ENCODE results near the gene PPFIA1.

Gene PPFIA1

GRCh38 chr11:70415642-70416395 is 145.3 kb downstream of the PPFIA1 start:
- H3K27me3 Mint-ChIP-seq = peaks cover 56% of the 10 kb centered on the region

GRCh38 chr11:70416881-70417280 is 146.4 kb downstream of the PPFIA1 start:
- no peak overlapping the region for H3K4me3 Mint-ChIP-seq
- CTCF ChIA-PET = no interaction called here
- no peaks in the 10 kb centered on the region for H3K9me3 Mint-ChIP-seq
- H3K4me1 Mint-ChIP-seq = no peaks in the 10 kb centered on the region
- no peak for DNase-seq
- H3K27me3 Mint-ChIP-seq = peaks cover 57% of the 10 kb centered on the region
- no peaks in the 10 kb centered on the region for H3K36me3 Mint-ChIP-seq
- H3K27ac Mint-ChIP-seq = no peak overlapping the region

More at GRCh38 chr11:70415642-70416395, 145.3 kb downstream of the PPFIA1 start:
- no peaks in the 10 kb centered on the region for H3K9me3 Mint-ChIP-seq
- no peaks in the 10 kb centered on the region for H3K36me3 Mint-ChIP-seq
- H3K27ac Mint-ChIP-seq = no peak overlapping the region
- no peak for DNase-seq
- no peak overlapping the region for H3K4me3 Mint-ChIP-seq
- no peaks in the 10 kb centered on the region for H3K4me1 Mint-ChIP-seq
- CTCF ChIA-PET = interaction anchor here (0.6 kb wide), 1 partner anchor 193 kb away, joined by 3 read pairs; no protein-coding TSS in a partner anchor

DNA sequence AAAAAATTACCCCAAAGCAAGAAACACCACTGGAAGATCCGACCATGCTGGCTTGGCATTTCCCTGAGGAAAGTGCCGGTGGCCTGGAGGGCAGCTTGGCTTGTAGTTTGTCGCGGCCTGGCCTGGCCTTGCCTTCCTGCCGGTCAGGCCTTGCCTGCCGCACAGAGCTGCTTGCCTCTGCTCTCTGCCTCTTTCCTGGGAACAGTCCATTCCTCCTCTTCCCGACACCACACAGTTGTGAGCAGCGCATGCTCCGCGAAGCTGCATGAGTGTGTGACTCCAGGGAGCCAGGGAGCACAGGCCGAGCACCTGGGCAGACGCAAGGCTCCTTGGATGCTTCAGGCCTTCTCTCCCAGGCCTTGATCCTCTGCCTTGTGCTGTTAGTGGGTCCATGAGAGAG is 147.6 kb downstream of the PPFIA1 start:
- no peaks in the 10 kb centered on the region for H3K36me3 Mint-ChIP-seq
- H3K9me3 Mint-ChIP-seq = no peaks in the 10 kb centered on the region
- peaks cover 50% of the 10 kb centered on the region for H3K27me3 Mint-ChIP-seq
- DNase-seq = no peak
- CTCF ChIA-PET = no interaction called here
- no peaks in the 10 kb centered on the region for H3K4me1 Mint-ChIP-seq
- no peak overlapping the region for H3K27ac Mint-ChIP-seq
- no peak overlapping the region for H3K4me3 Mint-ChIP-seq

- H3K27me3 Mint-ChIP-seq = peaks cover 39% of the 10 kb centered on the region
- no peaks in the 10 kb centered on the region for H3K4me1 Mint-ChIP-seq
- CTCF ChIA-PET = interaction anchor here (0.6 kb wide), 1 partner anchor 181 kb away, joined by 3 read pairs; no protein-coding TSS in a partner anchor
- no peaks in the 10 kb centered on the region for H3K36me3 Mint-ChIP-seq
- no peak overlapping the region for H3K4me3 Mint-ChIP-seq
- no peaks in the 10 kb centered on the region for H3K9me3 Mint-ChIP-seq
- H3K27ac Mint-ChIP-seq = no peak overlapping the region
- DNase-seq = no peak
Observed at GRCh38 chr11:70419307-70420007, 149.0 kb downstream of the PPFIA1 start.

- Mint-ChIP-seq H3K27ac (no peak overlapping the region), H3K9me3 (no peaks in the 10 kb centered on the region), H3K4me1 (no peaks in the 10 kb centered on the region), H3K36me3 (no peaks in the 10 kb centered on the region), H3K4me3 (no peak overlapping the region), H3K27me3 (peaks cover 34% of the 10 kb centered on the region)
- no peak for DNase-seq
- CTCF ChIA-PET = interaction anchor here (0.6 to 0.7 kb wide), 2 partner anchors 182 to 187 kb away, joined by 3 read pairs; no protein-coding TSS in a partner anchor
Observed at GRCh38 chr11:70420008-70420464, 149.5 kb downstream of the PPFIA1 start.

- H3K27ac Mint-ChIP-seq = no peak overlapping the region
- no peaks in the 10 kb centered on the region for H3K4me1 Mint-ChIP-seq
- no peak for DNase-seq
- H3K9me3 Mint-ChIP-seq = no peaks in the 10 kb centered on the region
- CTCF ChIA-PET = interaction anchor here (0.6 to 0.7 kb wide), 2 partner anchors 182 to 188 kb away, joined by 3 read pairs; no protein-coding TSS in a partner anchor
- no peak overlapping the region for H3K4me3 Mint-ChIP-seq
- H3K36me3 Mint-ChIP-seq = no peaks in the 10 kb centered on the region
- H3K27me3 Mint-ChIP-seq = peaks cover 29% of the 10 kb centered on the region
Observed at GRCh38 chr11:70420496-70420895, 150.0 kb downstream of the PPFIA1 start.

- Mint-ChIP-seq H3K4me3 (no peak overlapping the region), H3K36me3 (no peaks in the 10 kb centered on the region), H3K9me3 (no peaks in the 10 kb centered on the region), H3K27me3 (peaks cover 23% of the 10 kb centered on the region), H3K27ac (no peak overlapping the region), H3K4me1 (no peaks in the 10 kb centered on the region)
- DNase-seq = peak; percentile 30
- CTCF ChIA-PET = interaction anchor here (0.6 to 0.8 kb wide), 3 partner anchors 156 to 529 kb away, joined by 3 to 4 read pairs (median 3); no protein-coding TSS in a partner anchor
Observed at GRCh38 chr11:70421123-70421522, 150.6 kb downstream of the PPFIA1 start.

DNA sequence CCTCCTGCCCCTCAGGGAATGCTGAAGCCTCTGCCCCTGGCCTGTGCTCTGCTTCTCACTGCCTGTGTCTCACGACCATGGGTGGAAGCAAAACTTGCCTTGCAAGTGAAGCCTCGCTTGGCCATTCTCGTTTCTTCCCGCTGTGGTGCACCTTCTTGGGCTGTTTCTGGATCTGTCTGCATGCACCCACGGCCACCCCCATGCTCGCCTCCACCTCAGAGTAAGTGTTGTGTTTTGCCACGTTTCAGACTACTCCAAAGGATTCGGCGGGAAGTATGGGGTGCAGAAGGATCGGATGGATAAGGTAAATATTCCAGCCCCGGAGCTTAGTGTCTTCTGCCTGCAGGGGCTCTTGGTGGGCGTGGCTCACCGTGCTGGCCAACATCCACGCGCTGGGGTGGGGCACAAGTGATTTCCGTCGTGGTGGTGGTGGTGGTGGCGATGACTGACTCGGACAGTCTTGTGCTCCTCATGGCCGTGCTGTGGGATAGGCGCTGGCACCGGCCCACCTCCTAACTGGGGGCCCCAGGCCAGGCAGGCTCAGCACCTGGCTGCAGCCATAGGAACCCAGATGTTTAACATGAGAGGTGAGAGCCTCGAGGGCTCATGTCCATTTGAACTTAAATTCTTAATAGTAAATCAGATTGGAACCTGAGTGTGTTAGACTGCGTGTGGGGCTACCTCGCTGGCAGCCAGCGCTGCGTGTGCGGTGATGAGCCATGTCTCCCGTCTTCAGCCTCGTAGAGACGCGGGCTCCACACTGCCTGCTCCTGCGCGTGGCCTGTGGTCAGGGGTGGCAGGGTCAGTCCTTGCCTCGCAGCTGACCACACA is 152.4 kb downstream of the PPFIA1 start:
- no peaks in the 10 kb centered on the region for H3K9me3 Mint-ChIP-seq
- no peak overlapping the region for H3K4me3 Mint-ChIP-seq
- H3K4me1 Mint-ChIP-seq = no peaks in the 10 kb centered on the region
- peaks cover 19% of the 10 kb centered on the region for H3K27me3 Mint-ChIP-seq
- no peak for DNase-seq
- CTCF ChIA-PET = interaction anchor here (0.6 kb wide), 1 partner anchor 1419 kb away, joined by 3 read pairs; no protein-coding TSS in a partner anchor
- no peaks in the 10 kb centered on the region for H3K36me3 Mint-ChIP-seq
- no peak overlapping the region for H3K27ac Mint-ChIP-seq

GRCh38 chr11:70423523-70424505 is 153.3 kb downstream of the PPFIA1 start:
- no peaks in the 10 kb centered on the region for H3K9me3 Mint-ChIP-seq
- H3K36me3 Mint-ChIP-seq = no peaks in the 10 kb centered on the region
- no peak for DNase-seq
- H3K27ac Mint-ChIP-seq = no peak overlapping the region
- H3K4me1 Mint-ChIP-seq = no peaks in the 10 kb centered on the region
- no peak overlapping the region for H3K4me3 Mint-ChIP-seq
- CTCF ChIA-PET = no interaction called here
- peaks cover 15% of the 10 kb centered on the region for H3K27me3 Mint-ChIP-seq

- CTCF ChIA-PET = no interaction called here
- no peaks in the 10 kb centered on the region for H3K36me3 Mint-ChIP-seq
- no peak for DNase-seq
- H3K9me3 Mint-ChIP-seq = no peaks in the 10 kb centered on the region
- H3K27me3 Mint-ChIP-seq = peaks cover 15% of the 10 kb centered on the region
- H3K4me1 Mint-ChIP-seq = no peaks in the 10 kb centered on the region
- no peak overlapping the region for H3K27ac Mint-ChIP-seq
- no peak overlapping the region for H3K4me3 Mint-ChIP-seq
Observed at GRCh38 chr11:70424765-70425344, 154.4 kb downstream of the PPFIA1 start.

DNA sequence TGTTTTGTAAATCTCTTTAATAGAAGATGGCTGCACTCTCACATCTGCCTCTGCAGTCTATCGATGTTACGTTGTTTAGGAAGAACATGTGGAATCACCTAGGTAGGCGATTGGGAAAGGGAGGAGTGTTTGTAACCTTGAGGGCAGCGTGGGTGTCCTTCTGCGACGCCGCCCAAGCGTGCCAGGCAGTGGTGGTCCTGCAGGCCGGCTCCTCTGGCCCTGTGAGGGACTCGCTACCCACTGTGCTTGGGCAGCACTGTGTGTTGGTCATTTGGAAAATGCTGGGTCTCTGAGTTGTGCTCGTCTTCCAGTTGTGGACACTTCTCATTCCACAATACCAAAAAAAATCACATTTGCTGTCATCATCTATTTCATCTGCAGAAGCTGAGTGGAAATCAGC is 156.9 kb downstream of the PPFIA1 start:
- Mint-ChIP-seq H3K4me3 (no peak overlapping the region), H3K27ac (no peak overlapping the region), H3K4me1 (no peaks in the 10 kb centered on the region), H3K9me3 (no peaks in the 10 kb centered on the region), H3K27me3 (peaks cover 6% of the 10 kb centered on the region), H3K36me3 (no peaks in the 10 kb centered on the region)
- CTCF ChIA-PET = no interaction called here
- DNase-seq = no peak

- no peaks in the 10 kb centered on the region for H3K4me1 Mint-ChIP-seq
- H3K27ac Mint-ChIP-seq = no peak overlapping the region
- no peak overlapping the region for H3K4me3 Mint-ChIP-seq
- DNase-seq = no peak
- H3K36me3 Mint-ChIP-seq = no peaks in the 10 kb centered on the region
- no peaks in the 10 kb centered on the region for H3K9me3 Mint-ChIP-seq
- no peaks in the 10 kb centered on the region for H3K27me3 Mint-ChIP-seq
- CTCF ChIA-PET = no interaction called here
Observed at GRCh38 chr11:70428701-70429427, 158.4 kb downstream of the PPFIA1 start.

GRCh38 chr11:70429428-70429705 is 158.9 kb downstream of the PPFIA1 start:
- no peaks in the 10 kb centered on the region for H3K9me3 Mint-ChIP-seq
- no peak overlapping the region for H3K4me3 Mint-ChIP-seq
- no peaks in the 10 kb centered on the region for H3K27me3 Mint-ChIP-seq
- DNase-seq = no peak
- CTCF ChIA-PET = no interaction called here
- no peaks in the 10 kb centered on the region for H3K36me3 Mint-ChIP-seq
- H3K27ac Mint-ChIP-seq = no peak overlapping the region
- no peaks in the 10 kb centered on the region for H3K4me1 Mint-ChIP-seq

All from activated naive CD4-positive, alpha-beta T cell treated with anti-CD3 and anti-CD28 coated beads, Interleukin-2, amount 10 ng/mL, durations not matched to agents 7 days and 5 days (primary cell).